K562 (cell line): ENCODE measurements around the gene MEIOB. TPM values are rescaled to one million over a fixed set of nuclear protein-coding genes. Genes with fewer than 3 reads are reported as not detected.

Source experiments
- BCOR ChIP-seq: fragments of 450-650 bp; IDR thresholded peaks from 2 replicates; pipeline ENCODE4 v1.6.1; 2016
- FIP1L1 ChIP-seq: fragments of 200-400 bp; formaldehyde crosslinking; IDR thresholded peaks from 2 replicates; pipeline ENCODE4 v1.6.1; 2018; ENCODE audit warnings: mild to moderate bottlenecking, low read depth, low read length; ENCODE audit not compliant: poor library complexity, severe bottlenecking
- FOXK1 ChIP-seq: sonication (generic); formaldehyde crosslinking; IDR thresholded peaks from 2 replicates; pipeline ENCODE4 v1.8.0; 2022; ENCODE audit warnings: missing genetic modification reagents, mild to moderate bottlenecking, borderline replicate concordance
- FUS ChIP-seq: fragments of 200-400 bp; formaldehyde crosslinking; optimal IDR thresholded peaks from 2 replicates; pipeline ENCODE3; 2017; ENCODE audit warnings: low read depth, low read length
- KAT7 ChIP-seq: sonication (generic); formaldehyde crosslinking; IDR thresholded peaks from 2 replicates; pipeline ENCODE4 v1.8.0; 2022; ENCODE audit warnings: missing genetic modification reagents, mild to moderate bottlenecking, borderline replicate concordance
- PHB2 ChIP-seq: fragments of 450-650 bp; IDR thresholded peaks from 2 replicates; pipeline ENCODE4 v1.6.1; 2017; ENCODE audit warnings: low read depth
- PYGO2 ChIP-seq: fragments of 450-650 bp; IDR thresholded peaks from 2 replicates; pipeline ENCODE4 v1.6.1; 2016; ENCODE audit warnings: mild to moderate bottlenecking, missing genetic modification characterization, moderate library complexity, missing compliant biosample characterization
- RBM34 ChIP-seq: fragments of 200-400 bp; formaldehyde crosslinking; IDR thresholded peaks from 2 replicates; pipeline ENCODE4 v1.6.1; 2018; ENCODE audit warnings: low read length, borderline replicate concordance; ENCODE audit not compliant: insufficient read depth
- RNF2 ChIP-seq: sonication (generic); IDR thresholded peaks from 2 replicates; pipeline ENCODE4 v1.6.1; 2016
- STAT5A ChIP-seq: IDR thresholded peaks from 2 replicates; pipeline ENCODE4 v1.6.1; 2012; ENCODE audit warnings: low read length, inconsistent platforms, borderline replicate concordance
- TEAD1 ChIP-seq, 2 experiments: fragments of 450-650 bp in 1 of 2; sonication (generic) in 1 of 2; formaldehyde crosslinking; IDR thresholded peaks; 2 replicates each; pipeline versions ENCODE4 v1.4.0 to v1.8.0; 2020 to 2022; ENCODE audit warnings: mild to moderate bottlenecking in 2 of 2, missing genetic modification reagents in 1 of 2
- TFAM ChIP-seq: fragments of 250-450 bp; sonication (Bioruptor Pico); conservative IDR thresholded peaks from 2 replicates; pipeline ENCODE4 v1.5.0; 2021; ENCODE audit warnings: mild to moderate bottlenecking, moderate library complexity
- U2AF1 ChIP-seq: fragments of 200-400 bp; formaldehyde crosslinking; optimal IDR thresholded peaks from 2 replicates; pipeline ENCODE3; 2017; ENCODE audit warnings: mild to moderate bottlenecking, low read depth, low read length, moderate library complexity
- ZNF274 ChIP-seq: IDR thresholded peaks from 2 replicates; pipeline ENCODE4 v1.6.1; 2011; ENCODE audit warnings: low read depth, mild to moderate bottlenecking, low read length, moderate library complexity, borderline replicate concordance
- ZNF3 ChIP-seq: fragments of 250-450 bp; sonication (Bioruptor Pico); IDR thresholded peaks from 2 replicates; pipeline ENCODE4 v1.5.0; 2021; ENCODE audit warnings: mild to moderate bottlenecking, moderate library complexity
- ZNF444 ChIP-seq: fragments of 250-450 bp; sonication (Bioruptor Pico); IDR thresholded peaks from 2 replicates; pipeline ENCODE4 v1.4.0; 2020; ENCODE audit warnings: mild to moderate bottlenecking, moderate library complexity
- ZNF696 ChIP-seq: fragments of 250-450 bp; sonication (Bioruptor Pico); conservative IDR thresholded peaks from 2 replicates; pipeline ENCODE4 v1.4.0; 2020; ENCODE audit warnings: mild to moderate bottlenecking, moderate library complexity
- polyA plus RNA-seq, 8 experiments: library from polyadenylated mRNA; depleted of rRNA in 4 of 8; stranded (reverse) in 5 of 8; unstranded in 3 of 8; fragments of >200 nt; fragmentation: Nextera tagmentation in 2 of 8; fragmentation: Illumina TruSeq in 1 of 8; extraction: Ambion mirVana in 2 of 8; extraction: Trizol in 1 of 8; gene quantifications; 2 replicates each; pipeline versions ENCODE4 v1.2.1 to v1.2.3, GENCODE V29; 2011 to 2014; ENCODE audit warnings: inconsistent platforms in 1 of 8, missing spikeins in 1 of 8
- total RNA-seq, 7 experiments: library from RNA; depleted of rRNA in 6 of 7; stranded (reverse); fragments of >200 nt in 6 of 7; fragmentation: Illumina TruSeq in 2 of 7; extraction: Trizol in 2 of 7; gene quantifications; 2 replicates each; pipeline versions ENCODE4 v1.2.1 to v1.2.3, GENCODE V29; 2011 to 2021; ENCODE audit warnings: low replicate concordance in 1 of 7
- TF ChIP-seq, protein P1 (sequence below): fragments of 450-650 bp; IDR thresholded peaks from 2 replicates; pipeline ENCODE4 v1.6.1; 2016; ENCODE audit warnings: low read depth, mild to moderate bottlenecking, moderate library complexity
- TF ChIP-seq, protein P2 (sequence below): fragments of 250-450 bp; sonication (Bioruptor Pico); IDR thresholded peaks from 2 replicates; pipeline ENCODE4 v1.8.0; 2021; ENCODE audit warnings: borderline replicate concordance, mild to moderate bottlenecking, moderate library complexity; ENCODE audit not compliant: poor library complexity, severe bottlenecking
- TF ChIP-seq, protein P3 (sequence below): sonication (generic); formaldehyde crosslinking; IDR thresholded peaks from 2 replicates; pipeline ENCODE4 v1.9.0; 2022; ENCODE audit warnings: mild to moderate bottlenecking, missing genetic modification reagents
- TF ChIP-seq, protein P4 (sequence below): sonication (generic); formaldehyde crosslinking; IDR thresholded peaks from 2 replicates; pipeline ENCODE4 v1.8.1; 2022; ENCODE audit warnings: missing genetic modification reagents

The MEIOB gene
- total and polyA plus RNA-seq, 9 of the 15 experiments (the other 6 are each of a cell fraction or from before 2014, with no cell fraction given): 25.4 to 203 (median 97.6) TPM

DNA sequence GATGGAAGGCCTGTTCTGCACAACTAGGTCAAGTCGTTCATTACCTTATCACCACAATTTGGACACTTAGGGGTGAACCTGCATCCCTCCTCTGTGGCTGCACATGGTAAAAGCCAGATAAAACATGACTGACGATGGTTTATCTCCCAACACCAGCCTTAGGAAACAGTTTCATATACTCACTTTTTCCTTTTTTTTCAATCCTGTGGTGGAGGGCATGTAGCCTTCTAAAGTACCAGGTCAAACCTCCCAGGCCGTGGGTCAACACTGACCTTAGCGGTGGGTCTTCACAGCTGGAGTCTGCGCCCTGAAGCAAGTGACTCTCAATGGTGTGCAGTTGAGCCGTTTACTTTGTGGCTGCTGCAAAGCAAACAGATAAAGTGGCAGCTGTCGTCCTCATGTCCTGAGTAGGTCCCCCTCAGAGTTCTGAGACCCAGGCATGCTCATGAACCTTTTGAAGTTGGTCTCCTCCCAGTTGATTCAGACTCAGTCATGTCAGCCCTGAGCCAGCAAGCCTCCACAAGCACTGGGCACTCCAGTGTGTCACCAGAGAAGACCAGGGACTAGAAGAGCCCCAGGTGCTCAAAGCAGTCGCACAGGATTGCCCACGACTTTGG lies 39.0 kb downstream of the MEIOB start (continued):
- TF ChIP-seq, protein P1, sequence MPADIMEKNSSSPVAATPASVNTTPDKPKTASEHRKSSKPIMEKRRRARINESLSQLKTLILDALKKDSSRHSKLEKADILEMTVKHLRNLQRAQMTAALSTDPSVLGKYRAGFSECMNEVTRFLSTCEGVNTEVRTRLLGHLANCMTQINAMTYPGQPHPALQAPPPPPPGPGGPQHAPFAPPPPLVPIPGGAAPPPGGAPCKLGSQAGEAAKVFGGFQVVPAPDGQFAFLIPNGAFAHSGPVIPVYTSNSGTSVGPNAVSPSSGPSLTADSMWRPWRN: peak; percentile 96
- TF ChIP-seq TFAM (CRISPR knock-in tag): no peak
- no peak for TF ChIP-seq ZNF3
- peak; percentile 90 for TF ChIP-seq RNF2
- TF ChIP-seq ZNF444 (CRISPR knock-in tag): no peak
- TF ChIP-seq FOXK1 (CRISPR knock-in tag): no peak
- TF ChIP-seq KAT7 (CRISPR knock-in tag): no peak
- TF ChIP-seq BCOR: peak; percentile 96
- no peak for TF ChIP-seq PYGO2 (tag)
- TF ChIP-seq FUS: no peak
- no peak for TF ChIP-seq RBM34
- TF ChIP-seq ZNF274: no peak; the same call in 1 of the 2 replicates
- TF ChIP-seq, protein P2, sequence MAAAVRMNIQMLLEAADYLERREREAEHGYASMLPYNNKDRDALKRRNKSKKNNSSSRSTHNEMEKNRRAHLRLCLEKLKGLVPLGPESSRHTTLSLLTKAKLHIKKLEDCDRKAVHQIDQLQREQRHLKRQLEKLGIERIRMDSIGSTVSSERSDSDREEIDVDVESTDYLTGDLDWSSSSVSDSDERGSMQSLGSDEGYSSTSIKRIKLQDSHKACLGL (CRISPR knock-in tag): no peak
- TF ChIP-seq PHB2: peak; percentile 96
- no peak for TF ChIP-seq U2AF1
- no peak for TF ChIP-seq FIP1L1
- TF ChIP-seq, protein P3, sequence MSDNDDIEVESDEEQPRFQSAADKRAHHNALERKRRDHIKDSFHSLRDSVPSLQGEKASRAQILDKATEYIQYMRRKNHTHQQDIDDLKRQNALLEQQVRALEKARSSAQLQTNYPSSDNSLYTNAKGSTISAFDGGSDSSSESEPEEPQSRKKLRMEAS (CRISPR knock-in tag): peak; percentile 80
- TF ChIP-seq, protein P4, sequence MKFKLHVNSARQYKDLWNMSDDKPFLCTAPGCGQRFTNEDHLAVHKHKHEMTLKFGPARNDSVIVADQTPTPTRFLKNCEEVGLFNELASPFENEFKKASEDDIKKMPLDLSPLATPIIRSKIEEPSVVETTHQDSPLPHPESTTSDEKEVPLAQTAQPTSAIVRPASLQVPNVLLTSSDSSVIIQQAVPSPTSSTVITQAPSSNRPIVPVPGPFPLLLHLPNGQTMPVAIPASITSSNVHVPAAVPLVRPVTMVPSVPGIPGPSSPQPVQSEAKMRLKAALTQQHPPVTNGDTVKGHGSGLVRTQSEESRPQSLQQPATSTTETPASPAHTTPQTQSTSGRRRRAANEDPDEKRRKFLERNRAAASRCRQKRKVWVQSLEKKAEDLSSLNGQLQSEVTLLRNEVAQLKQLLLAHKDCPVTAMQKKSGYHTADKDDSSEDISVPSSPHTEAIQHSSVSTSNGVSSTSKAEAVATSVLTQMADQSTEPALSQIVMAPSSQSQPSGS (CRISPR knock-in tag): no peak
- peak in 1 of 2 experiments; percentile 57; a peak in 2 of 4 replicates for TF ChIP-seq TEAD1 (CRISPR knock-in tag; IDR thresholded peaks at IDR 0.05)
- no peak for TF ChIP-seq ZNF696 (CRISPR knock-in tag)
- TF ChIP-seq STAT5A: peak; percentile 96
